Spleen (tissue), 7 donors: ENCODE data around the gene RANBP3L.

Experiments used
- POLR2A ChIP-seq, 3 donors: fragments of 450-650 bp; IDR thresholded peaks; one replicate each; pipeline ENCODE4 v1.5.1; 2017; ENCODE audit warnings: antibody characterized with exemption in 3 of 3, mild to moderate bottlenecking in 1 of 3
- POLR2AphosphoS5 ChIP-seq, 3 donors: sonication (generic); formaldehyde crosslinking; IDR thresholded peaks; one replicate each; pipeline ENCODE4 v1.5.1; 2017; ENCODE audit warnings: antibody characterized with exemption in 3 of 3
- TF ChIP-seq, protein P1 (sequence below), 11 experiments: fragments of 200-600 bp in 7 of 11; fragments of 450-650 bp in 4 of 11; sonication (generic) in 4 of 11; IDR thresholded peaks in 8 of 11; conservative IDR thresholded peaks in 3 of 11; 1 replicate in 7 of 11; 2 replicates in 4 of 11; pipeline versions ENCODE4 v1.4.0 to v1.8.0; 2016 to 2021; ENCODE audit warnings: antibody characterized with exemption in 11 of 11, inconsistent platforms in 4 of 11, mild to moderate bottlenecking in 1 of 11
- donor health status: DM: no; HTN: no; CAD: no; lungs with moderate emphysema.
- donor health status: DM: no; HTN: no; CAD: no.
- donor health status: DM: no; HTN: no; CAD: no.

DNA sequence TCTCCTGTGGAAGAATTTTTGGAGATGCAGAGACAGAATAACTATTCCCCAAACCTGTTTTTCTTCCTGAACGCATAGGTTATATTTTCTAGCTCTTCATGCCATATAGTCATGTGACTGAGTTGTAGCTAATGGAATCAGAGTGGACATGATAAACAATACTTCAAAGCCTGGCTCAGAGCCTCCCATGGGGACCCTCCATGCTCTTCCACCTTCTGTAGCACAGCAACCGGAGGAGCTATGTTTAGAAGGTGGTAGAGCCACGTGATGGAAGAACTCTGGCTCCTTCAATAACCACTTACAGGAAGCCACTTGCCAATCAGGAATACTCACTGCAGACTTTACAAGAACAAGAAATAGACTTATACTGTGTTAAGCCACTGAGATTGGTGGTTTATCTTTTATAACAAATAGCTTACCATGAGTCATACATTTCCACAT, 99.2 kb downstream of the RANBP3L start:
- TF ChIP-seq POLR2AphosphoS5 (IDR thresholded peaks at IDR 0.05), result no peak
- TF ChIP-seq, protein P1, sequence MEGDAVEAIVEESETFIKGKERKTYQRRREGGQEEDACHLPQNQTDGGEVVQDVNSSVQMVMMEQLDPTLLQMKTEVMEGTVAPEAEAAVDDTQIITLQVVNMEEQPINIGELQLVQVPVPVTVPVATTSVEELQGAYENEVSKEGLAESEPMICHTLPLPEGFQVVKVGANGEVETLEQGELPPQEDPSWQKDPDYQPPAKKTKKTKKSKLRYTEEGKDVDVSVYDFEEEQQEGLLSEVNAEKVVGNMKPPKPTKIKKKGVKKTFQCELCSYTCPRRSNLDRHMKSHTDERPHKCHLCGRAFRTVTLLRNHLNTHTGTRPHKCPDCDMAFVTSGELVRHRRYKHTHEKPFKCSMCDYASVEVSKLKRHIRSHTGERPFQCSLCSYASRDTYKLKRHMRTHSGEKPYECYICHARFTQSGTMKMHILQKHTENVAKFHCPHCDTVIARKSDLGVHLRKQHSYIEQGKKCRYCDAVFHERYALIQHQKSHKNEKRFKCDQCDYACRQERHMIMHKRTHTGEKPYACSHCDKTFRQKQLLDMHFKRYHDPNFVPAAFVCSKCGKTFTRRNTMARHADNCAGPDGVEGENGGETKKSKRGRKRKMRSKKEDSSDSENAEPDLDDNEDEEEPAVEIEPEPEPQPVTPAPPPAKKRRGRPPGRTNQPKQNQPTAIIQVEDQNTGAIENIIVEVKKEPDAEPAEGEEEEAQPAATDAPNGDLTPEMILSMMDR (IDR thresholded peaks at IDR 0.05 in 8 of 11, conservative IDR thresholded peaks at IDR 0.05 in 3 of 11), result no peak
- TF ChIP-seq POLR2A (IDR thresholded peaks at IDR 0.05), result no peak
